A549 (cell line): Measurements from ENCODE around the gene BTBD18. TPM values are rescaled to one million over a fixed set of nuclear protein-coding genes. Genes with fewer than 3 reads are reported as not detected.

Experiments used
- ATAC-seq, 2 experiments: fragments of 200-7000 bp in 1 of 2; fragments of >200 bp in 1 of 2; cut with Nextera tagmentation in 1 of 2; cut with Tn5 transposase in 1 of 2; 3 replicates each; pipeline versions ENCODE4 v1.8.0 to v1.9.1; 2018 to 2020; ENCODE audit warnings: mild to moderate bottlenecking in 1 of 2, moderate library complexity in 1 of 2
- CTCF ChIA-PET: fragments of 300-600 bp; sonication (Branson Sonifier 250); formaldehyde crosslinking; extraction: SDS; loops from one replicate; lab custom pipeline; 2021; ENCODE audit warnings: antibody characterized with exemption, inconsistent platforms; lab: Yijun Ruan, JAX
- POLR2A ChIA-PET: fragments of 350-600 bp; formaldehyde crosslinking; extraction: SDS; loops from one replicate; lab custom pipeline; 2021; ENCODE audit warnings: antibody characterized with exemption, inconsistent platforms; lab: Yijun Ruan, JAX
- DNase-seq, 2 experiments: peaks; one replicate each; pipeline versions ENCODE4 v3.0.0 to v3.0.0-alpha.2; 2011 to 2016; ENCODE audit warnings: low read depth in 1 of 2, low spot score in 1 of 2
- FAIRE-seq: peaks from 2 replicates; lab custom pipeline; 2011; peaks lifted over from hg19 to GRCh38; lab: Jason Lieb, UNC
- H3K27ac ChIP-seq, 2 experiments: fragments of >200 bp; sonication (Bioruptor Twin); formaldehyde crosslinking; 3 replicates each; pipeline ENCODE4 v1.5.1; 2016 to 2017
- H3K4me1 ChIP-seq: fragments of >200 bp; sonication (Bioruptor Twin); formaldehyde crosslinking; 3 replicates; pipeline ENCODE4 v1.6.1; 2016
- H3K4me2 ChIP-seq: fragments of >200 bp; sonication (Bioruptor Twin); formaldehyde crosslinking; 3 replicates; pipeline ENCODE4 v1.6.1; 2016
- H3K4me3 ChIP-seq: fragments of >200 bp; sonication (Bioruptor Twin); formaldehyde crosslinking; 3 replicates; pipeline ENCODE4 v1.5.1; 2016
- H3K9me3 ChIP-seq: fragments of >200 bp; sonication (Bioruptor Twin); formaldehyde crosslinking; 3 replicates; pipeline ENCODE4 v1.6.1; 2016
- BCL3 ChIP-seq: fragments of >200 bp; sonication (Bioruptor Twin); formaldehyde crosslinking; IDR thresholded peaks from 3 replicates; pipeline ENCODE4 v1.6.1; 2016
- BHLHE40 ChIP-seq: IDR thresholded peaks from 2 replicates; pipeline ENCODE4 v1.6.1; 2012; ENCODE audit warnings: low read depth, low read length, inconsistent platforms
- E2F6 ChIP-seq: IDR thresholded peaks from 2 replicates; pipeline ENCODE4 v1.6.1; 2012; ENCODE audit warnings: low read depth, borderline replicate concordance
- EHF ChIP-seq: fragments of 250-450 bp; sonication (Bioruptor Pico); IDR thresholded peaks from 2 replicates; pipeline ENCODE4 v1.5.0; 2020; ENCODE audit warnings: mild to moderate bottlenecking
- EHMT2 ChIP-seq: fragments of 200-600 bp; sonication (generic); IDR thresholded peaks from 2 replicates; pipeline ENCODE4 v1.6.1; 2016; ENCODE audit warnings: antibody characterized with exemption, low read depth, mild to moderate bottlenecking, moderate library complexity
- ESRRA ChIP-seq: fragments of 150-350 bp; IDR thresholded peaks from 2 replicates; pipeline ENCODE4 v1.6.1; 2014; ENCODE audit warnings: mild to moderate bottlenecking, low read length, borderline replicate concordance
- FOXS1 ChIP-seq: fragments of 250-450 bp; sonication (Bioruptor Pico); IDR thresholded peaks from 2 replicates; pipeline ENCODE4 v1.5.0; 2020; ENCODE audit warnings: mild to moderate bottlenecking, moderate library complexity
- HOXA7 ChIP-seq: fragments of 250-450 bp; sonication (Bioruptor Pico); IDR thresholded peaks from 2 replicates; pipeline ENCODE4 v1.5.0; 2020; ENCODE audit warnings: mild to moderate bottlenecking, moderate library complexity
- HOXB5 ChIP-seq: fragments of 250-450 bp; sonication (Bioruptor Pico); IDR thresholded peaks from 2 replicates; pipeline ENCODE4 v1.5.0; 2020; ENCODE audit warnings: mild to moderate bottlenecking, moderate library complexity
- JUN ChIP-seq, 2 experiments: fragments of >200 bp; sonication (Bioruptor Twin); formaldehyde crosslinking; IDR thresholded peaks; 2 replicates in 1 of 2; 3 replicates in 1 of 2; pipeline ENCODE4 v1.6.1; 2016 to 2017
- JUNB ChIP-seq: fragments of >200 bp; sonication (Bioruptor Twin); formaldehyde crosslinking; IDR thresholded peaks from 2 replicates; pipeline ENCODE4 v1.6.1; 2016
- KDM5A ChIP-seq: fragments of 200-600 bp; sonication (generic); IDR thresholded peaks from 2 replicates; pipeline ENCODE4 v1.6.1; 2016; ENCODE audit warnings: antibody characterized with exemption, mild to moderate bottlenecking
- NPAS2 ChIP-seq: fragments of 250-450 bp; sonication (Bioruptor Pico); IDR thresholded peaks from 2 replicates; pipeline ENCODE4 v1.8.0; 2022; ENCODE audit warnings: mild to moderate bottlenecking, moderate library complexity, borderline replicate concordance
- PHF8 ChIP-seq: fragments of 200-600 bp; sonication (generic); IDR thresholded peaks from 2 replicates; pipeline ENCODE4 v1.6.1; 2016; ENCODE audit warnings: low read depth, mild to moderate bottlenecking, antibody characterized with exemption, moderate library complexity, borderline replicate concordance
- POLR2A ChIP-seq: IDR thresholded peaks from 2 replicates; pipeline ENCODE4 v1.6.1; 2012; ENCODE audit warnings: mild to moderate bottlenecking, low read length
- POLR2AphosphoS2 ChIP-seq: conservative IDR thresholded peaks from 2 replicates; pipeline ENCODE4 v1.6.1; 2012; ENCODE audit warnings: low read length, improper control_type of control experiment, inconsistent platforms
- RFX5 ChIP-seq: fragments of 450-650 bp; IDR thresholded peaks from 2 replicates; pipeline ENCODE4 v1.7.1; 2014; ENCODE audit warnings: antibody characterized with exemption, mild to moderate bottlenecking, moderate library complexity
- SREBF2 ChIP-seq: fragments of 450-650 bp; IDR thresholded peaks from 2 replicates; pipeline ENCODE4 v1.6.1; 2014; ENCODE audit warnings: mild to moderate bottlenecking, moderate library complexity
- TFCP2L1 ChIP-seq: fragments of 250-450 bp; sonication (Bioruptor Pico); IDR thresholded peaks from 2 replicates; pipeline ENCODE4 v1.5.0; 2021; ENCODE audit warnings: mild to moderate bottlenecking
- TP53 ChIP-seq: fragments of 250-450 bp; sonication (Bioruptor Pico); IDR thresholded peaks from 2 replicates; pipeline ENCODE4 v1.5.0; 2021; ENCODE audit warnings: mild to moderate bottlenecking, moderate library complexity
- ZC3H11A ChIP-seq: fragments of 450-650 bp; IDR thresholded peaks from 2 replicates; pipeline ENCODE4 v1.6.1; 2014; ENCODE audit warnings: antibody characterized with exemption, mild to moderate bottlenecking
- WGBS: methylation state at CpG from one replicate; pipeline ENCODE4 v1.1.6; 2017; ENCODE audit errors: missing lambda C conversion rate; 5-methylcytosine and 5-hydroxymethylcytosine counted together
- polyA plus RNA-seq, 4 experiments: library from polyadenylated mRNA; depleted of rRNA in 3 of 4; stranded (reverse); fragments of >200 nt; fragmentation: RNase III in 1 of 4; extraction: RNeasy Plus Mini Kit Qiagen cat#74134 plus additional on column Dnase treatment in 1 of 4; gene quantifications; 2 replicates in 3 of 4; 3 replicates in 1 of 4; pipeline ENCODE4 v1.2.3, GENCODE V29; 2011 to 2017
- TF ChIP-seq, protein P1 (sequence below): IDR thresholded peaks from 2 replicates; pipeline ENCODE4 v1.6.1; 2012

Gene BTBD18
- polyA plus RNA-seq, 2 of the 4 experiments (the other 2 are of a cell fraction), result not detected

DNA sequence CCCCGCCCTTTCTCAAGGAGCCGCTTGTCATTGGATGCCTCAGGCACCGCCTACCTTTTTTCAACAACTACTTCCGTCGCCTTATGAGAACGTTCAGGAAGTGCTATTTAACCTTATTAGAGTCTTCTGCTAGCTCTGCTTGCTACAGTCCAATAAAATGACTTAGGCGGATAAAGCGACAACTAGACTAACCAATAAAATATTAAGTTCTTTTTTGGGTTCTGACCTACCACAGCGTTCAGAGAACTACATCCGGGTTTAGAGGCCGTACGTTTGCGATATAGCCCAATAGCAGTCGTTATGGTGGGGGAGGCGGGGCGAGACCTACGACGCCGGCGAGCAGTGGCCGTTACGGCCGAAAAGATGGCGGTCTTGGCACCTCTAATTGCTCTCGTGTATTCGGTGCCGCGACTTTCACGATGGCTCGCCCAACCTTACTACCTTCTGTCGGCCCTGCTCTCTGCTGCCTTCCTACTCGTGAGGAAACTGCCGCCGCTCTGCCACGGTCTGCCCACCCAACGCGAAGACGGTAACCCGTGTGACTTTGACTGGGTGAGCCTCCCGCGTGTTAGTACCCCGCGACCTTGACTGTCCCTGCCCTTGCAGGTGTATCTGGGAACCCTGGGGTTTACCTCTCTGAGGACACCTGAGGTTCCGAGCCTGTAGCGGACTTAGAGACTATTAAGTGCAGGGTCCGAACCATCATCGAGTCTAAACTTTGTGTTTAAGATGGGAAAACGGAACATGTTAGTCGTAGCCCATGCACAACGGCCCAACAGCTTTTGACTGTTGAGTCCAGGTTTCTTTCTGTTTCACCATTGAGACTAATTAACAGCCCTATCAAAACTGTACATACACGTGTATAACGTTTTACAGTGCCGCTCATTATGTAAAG is 39.1 kb downstream of the BTBD18 start, which contains the start of gene TMX2 (continued):
- TF ChIP-seq ZC3H11A (no peak), BHLHE40 (no peak), EHMT2 (no peak), KDM5A (peak; percentile 97), ESRRA (no peak; the same call in 1 of the 2 replicates), TFCP2L1 (CRISPR knock-in tag) (0 out of 2 replicates have a peak, but pooled peaks have one; percentile 27), POLR2A (peak; percentile 80), SREBF2 (no peak), FOXS1 (CRISPR knock-in tag) (no peak), POLR2AphosphoS2 (no peak), TP53 (CRISPR knock-in tag) (no peak), JUN (IDR thresholded peaks at IDR 0.05) (peak in 1 of 2 experiments; percentile 67; a peak in 2 of 5 replicates), HOXA7 (CRISPR knock-in tag) (no peak), PHF8 (peak; percentile 83; the same call in 1 of the 2 replicates), HOXB5 (CRISPR knock-in tag) (no peak), BCL3 (peak; percentile 62; the same call in 2 of the 3 replicates)
- TF ChIP-seq, protein P1, sequence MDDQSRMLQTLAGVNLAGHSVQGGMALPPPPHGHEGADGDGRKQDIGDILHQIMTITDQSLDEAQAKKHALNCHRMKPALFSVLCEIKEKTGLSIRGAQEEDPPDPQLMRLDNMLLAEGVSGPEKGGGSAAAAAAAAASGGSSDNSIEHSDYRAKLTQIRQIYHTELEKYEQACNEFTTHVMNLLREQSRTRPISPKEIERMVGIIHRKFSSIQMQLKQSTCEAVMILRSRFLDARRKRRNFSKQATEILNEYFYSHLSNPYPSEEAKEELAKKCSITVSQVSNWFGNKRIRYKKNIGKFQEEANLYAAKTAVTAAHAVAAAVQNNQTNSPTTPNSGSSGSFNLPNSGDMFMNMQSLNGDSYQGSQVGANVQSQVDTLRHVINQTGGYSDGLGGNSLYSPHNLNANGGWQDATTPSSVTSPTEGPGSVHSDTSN, result peak; percentile 76

DNA sequence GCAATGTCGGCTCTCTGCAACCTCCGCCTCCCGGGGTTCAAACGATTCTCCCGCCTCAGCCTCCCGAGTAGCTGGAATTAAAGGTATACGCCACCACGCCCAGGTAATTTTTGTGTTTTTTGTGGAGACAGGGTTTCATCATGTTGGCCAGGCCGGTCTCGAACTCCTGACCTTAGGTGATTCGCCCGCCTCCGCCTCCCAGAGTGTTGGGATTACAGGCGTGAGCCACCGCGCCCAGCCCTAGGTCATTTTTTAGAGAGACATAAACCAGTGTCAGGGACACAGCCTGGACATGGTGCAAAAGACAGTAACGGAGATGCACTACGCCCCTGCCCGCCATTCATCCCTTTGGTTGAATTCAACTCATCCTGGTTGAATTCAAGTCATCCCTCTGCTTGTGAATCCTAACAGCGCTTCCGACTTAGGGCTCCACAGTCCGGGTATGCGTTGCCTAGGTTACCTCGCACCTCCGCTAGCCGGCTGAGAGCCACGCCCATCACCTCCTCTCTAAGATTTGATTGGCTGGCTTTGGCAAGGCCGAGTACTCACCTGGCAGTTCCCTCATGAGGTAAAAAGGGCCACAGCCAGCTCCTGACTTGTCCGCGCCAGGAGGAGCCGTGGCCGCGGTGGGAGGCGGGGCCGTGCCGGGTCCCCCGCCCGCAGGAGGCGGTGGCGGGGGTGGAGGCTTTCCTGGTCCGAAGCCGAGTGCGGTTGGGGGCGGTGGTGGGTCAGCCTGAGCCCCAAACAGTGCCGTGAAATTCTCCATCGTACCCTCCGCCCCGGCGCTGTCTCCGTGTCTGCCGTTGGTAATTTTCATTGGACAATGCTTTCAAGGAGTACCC is 40.0 kb downstream of the BTBD18 start, which contains the start of gene MED19:
TSS of gene MED19 (minus strand) at position 802 of the 842 bp plus-strand sequence. CDS start at position 766, 36 bp downstream.
- POLR2A ChIA-PET, result interaction anchor here (0.6 to 1.4 kb wide), 16 partner anchors 10 to 805 kb away, joined by 3 to 23 read pairs (median 5); partner anchors contain the start of genes BTBD18, CTNND1, SELENOH and ZDHHC5
- Histone ChIP-seq H3K9me3 (no peaks in the 10 kb centered on the region), H3K4me3 (peak within 1 kb of the TSS; percentile 95), H3K27ac (peak within 1 kb of the TSS; percentile 92 to 96), H3K4me2 (peak within 1 kb of the TSS; percentile 93), H3K4me1 (peaks cover 32% of the 10 kb centered on the region)
- ATAC-seq (peak; percentile 77 to 81), FAIRE-seq (peak; percentile 46), DNase-seq (peak; percentile 75 to 89)
- CTCF ChIA-PET, result interaction anchor here (1.0 to 5.4 kb wide), 4 partner anchors 12 to 144 kb away, joined by 3 to 19 read pairs (median 4); partner anchors contain the start of gene UBE2L6
- TF ChIP-seq PHF8 (peak; percentile 61), JUN (IDR thresholded peaks at IDR 0.05) (peak; percentile 23 to 68; a peak in 2 of 5 replicates), RFX5 (peak; percentile 37; the same call in 1 of the 2 replicates), NPAS2 (CRISPR knock-in tag) (no peak), POLR2A (peak; percentile 57), E2F6 (peak; percentile 22; the same call in 1 of the 2 replicates), JUNB (no peak), EHF (CRISPR knock-in tag) (no peak)
- under 1% methylated on average over 33 of the region's 51 CpGs for WGBS
